ENCODE results near the gene LAMA5. TPM values are rescaled to one million over a fixed set of nuclear protein-coding genes. Genes with fewer than 3 reads are reported as not detected.

The LAMA5 gene
- total and polyA plus RNA-seq, 2 of the 8 experiments (the other 6 are each of a cell fraction or from before 2014, with no cell fraction given), result 34.4 to 225 TPM

DNA sequence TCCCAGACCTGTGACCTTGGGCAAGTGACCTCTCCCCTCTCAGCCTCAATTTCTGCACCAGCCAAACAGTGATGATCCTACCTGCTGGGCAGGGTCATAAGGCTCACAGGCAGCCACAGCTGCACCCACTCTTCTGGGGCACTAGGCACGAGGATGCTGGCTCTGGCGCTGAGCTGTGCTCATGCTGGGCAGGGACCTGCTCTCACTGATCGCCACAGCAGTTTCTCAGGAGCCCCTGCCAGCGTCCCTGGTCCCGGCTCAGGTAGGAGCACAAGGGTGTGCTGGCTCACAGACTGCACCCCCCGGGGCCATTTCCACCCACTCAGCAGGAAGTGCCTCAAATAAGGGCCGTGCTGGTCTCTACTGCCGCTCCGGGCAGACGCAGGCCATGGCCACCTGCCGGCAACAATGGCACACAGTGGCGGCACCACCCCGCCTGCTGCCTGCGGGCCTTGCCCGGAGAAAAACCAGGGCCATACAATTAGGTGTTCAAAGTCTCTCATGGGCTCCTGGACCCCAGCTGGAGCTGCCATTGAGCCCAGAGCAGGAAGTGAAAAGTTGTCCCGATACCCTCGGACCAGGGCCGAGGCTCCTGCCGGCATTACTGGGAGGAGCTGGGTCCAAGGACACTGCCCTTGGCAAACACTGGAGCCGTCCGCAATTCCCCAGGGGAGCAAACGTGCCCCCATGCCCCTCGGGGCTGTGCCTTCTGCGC is 44.5 kb upstream of the LAMA5 start:
- CTCF ChIA-PET (ENCODE audit: partially characterized antibody), result interaction anchor here (0.6 to 7.1 kb wide), 18 partner anchors 8 to 258 kb away, joined by 3 to 104 read pairs (median 6); partner anchors contain the start of gene RBBP8NL
- H3K9ac ChIP-seq (replicated peaks in 1 of 4; ENCODE audit: extremely low read depth in 1 of 4, low read depth in 3 of 4, low read length in 3 of 4), result no peak overlapping the region

More for the DNA sequence above, 44.5 kb upstream of the LAMA5 start:
- DNase-seq (ENCODE audit: low read depth in 1 of 2, low spot score in 2 of 2) (no peak), FAIRE-seq (no peak)
- Histone ChIP-seq H3K36me3 (ENCODE audit: control insufficient read depth in 2 of 4, insufficient read depth in 4 of 4, low read length in 3 of 4) (no peaks in the 10 kb centered on the region), H3K4ac (replicated peaks; ENCODE audit: insufficient read length, low read depth, low read length) (no peak overlapping the region), H3K4me2 (ENCODE audit: insufficient read depth in 1 of 2, low read depth in 2 of 2, low read length in 2 of 2) (no peak overlapping the region), H3K27ac (ENCODE audit: low read depth, low read length) (no peak overlapping the region), H3K79me2 (ENCODE audit: control insufficient read depth in 1 of 2, insufficient read depth in 2 of 2, low read length in 2 of 2) (no peaks in the 10 kb centered on the region), H2AK5ac (ENCODE audit: low read depth, low read length) (no peak overlapping the region), H4K91ac (replicated peaks; ENCODE audit: insufficient read length, low read length) (no peak overlapping the region), H4K8ac (ENCODE audit: extremely low read depth, insufficient read depth, low read length) (no peak overlapping the region), H2BK20ac (ENCODE audit: low read length) (no peak overlapping the region), H3K18ac (ENCODE audit: extremely low read depth, low read length) (no peak overlapping the region), H3K9me3 (ENCODE audit: insufficient read depth in 2 of 2, low read depth in 1 of 2, low read length in 1 of 2) (no peaks in the 10 kb centered on the region), H3K4me1 (replicated peaks in 1 of 4; ENCODE audit: control insufficient read depth in 3 of 4, insufficient read depth in 4 of 4, low read length in 3 of 4) (peaks cover 0 to 16% (median 2%) of the 10 kb centered on the region in 4 experiments; a peak in 6 of 7 replicates), H4K5ac (ENCODE audit: insufficient read length, low read depth, low read length) (no peak overlapping the region), H3K4me3 (ENCODE audit: extremely low read depth in 1 of 4, insufficient read depth in 2 of 4, low read depth in 3 of 4, low read length in 4 of 4) (no peak overlapping the region), H4K20me1 (replicated peaks in 1 of 2; ENCODE audit: control insufficient read depth in 1 of 2, insufficient read depth in 2 of 2, low read length in 2 of 2) (peaks cover 0 to 2% of the 10 kb centered on the region in 2 experiments), H2BK15ac (ENCODE audit: low read length) (no peak overlapping the region), H2BK120ac (replicated peaks; ENCODE audit: low read depth, low read length) (no peak overlapping the region), H3K27me3 (replicated peaks in 1 of 4; ENCODE audit: control insufficient read depth in 3 of 4, extremely low read depth in 1 of 4, insufficient read depth in 3 of 4, low read length in 3 of 4) (peaks cover 0 to 8% (median 0%) of the 10 kb centered on the region in 4 experiments; a peak in 2 of 7 replicates), H3K23ac (ENCODE audit: insufficient read length) (no peak overlapping the region), H2BK5ac (ENCODE audit: low read depth, low read length) (no peak overlapping the region), H3K56ac (replicated peaks; ENCODE audit: insufficient read length, low read depth, low read length) (no peak overlapping the region), H3K23me2 (ENCODE audit: low read depth, low read length) (no peaks in the 10 kb centered on the region; the same call in 1 of the 2 replicates), H2AFZ (ENCODE audit: low read length) (no peak overlapping the region), H2BK12ac (ENCODE audit: low read depth, low read length) (peak overlapping the region; percentile 29; the same call in 1 of the 2 replicates), H3K14ac (ENCODE audit: insufficient read length) (no peak overlapping the region), H3K79me1 (ENCODE audit: low read depth, low read length) (no peaks in the 10 kb centered on the region)
- 86% methylated on average over 23 of the region's 24 CpGs; no CpG with 5 or more reads in 1 of the 2 experiments for WGBS, 2 experiments (ENCODE audit: extremely low coverage in 1 of 2, insufficient coverage in 1 of 2, insufficient read length in 1 of 2, insufficient replicate concordance in 2 of 2, low coverage in 1 of 2, low lambda C conversion rate in 2 of 2, missing lambda C conversion rate in 1 of 2)
- TF ChIP-seq PHF8 (conservative IDR thresholded peaks at IDR 0.05; ENCODE audit: low read depth, low read length) (no peak), POLR2AphosphoS5 (IDR thresholded peaks at IDR 0.05; ENCODE audit: low read depth, low read length) (no peak), CBX5 (IDR thresholded peaks at IDR 0.05; ENCODE audit: low read depth, low read length) (no peak), CHD1 (IDR thresholded peaks at IDR 0.05; ENCODE audit: low read depth, low read length) (no peak), JUN (IDR thresholded peaks at IDR 0.05; ENCODE audit: low read depth, low read length) (no peak), NRF1 (IDR thresholded peaks at IDR 0.05; ENCODE audit: low read depth, low read length) (no peak), BACH1 (IDR thresholded peaks at IDR 0.05; ENCODE audit: low read length) (no peak), KDM1A (IDR thresholded peaks at IDR 0.05; ENCODE audit: borderline replicate concordance, low read length) (no peak), SP2 (IDR thresholded peaks at IDR 0.05; ENCODE audit: low read length) (no peak), ATF3 (IDR thresholded peaks at IDR 0.05; ENCODE audit: insufficient read depth, low read depth, low read length) (no peak), JUND (IDR thresholded peaks at IDR 0.05; ENCODE audit: low read length) (no peak), BCL11A (IDR thresholded peaks at IDR 0.05; ENCODE audit: low read depth in 2 of 2, low read length in 2 of 2) (no peak)
- POLR2A ChIA-PET (ENCODE audit: partially characterized antibody), result interaction anchor here (1.5 to 4.0 kb wide), 2 partner anchors 9 to 22 kb away, joined by 4 to 25 read pairs; no protein-coding TSS in a partner anchor

Measured in H1 (cell line).